ENCODE results near the gene METTL2B. TPM values are rescaled to one million over a fixed set of nuclear protein-coding genes. Genes with fewer than 3 reads are reported as not detected.
"Not testable (repeated sequence)": the region's sequence is repeated elsewhere in the genome, so short reads cannot be mapped to it uniquely, and the experiment has no call there.

Gene METTL2B
- total and polyA plus RNA-seq, 2 donors (not counting 3 experiments of a cell fraction or from before 2014, with no cell fraction given), result 15.9 to 30.0 TPM

- intact Hi-C loops (cut with micrococcal nuclease); H3K4me3 ChIP-seq (replicated peaks in 1 of 3; ENCODE audit: insufficient read depth in 1 of 3, low read depth in 1 of 3, low read length in 3 of 3); H3K4me2 ChIP-seq (ENCODE audit: insufficient read depth, low read length); H3K9me3 ChIP-seq (replicated peaks; ENCODE audit: control insufficient read depth, insufficient read depth, low read length); FAIRE-seq; CTCF ChIA-PET; BruUV-seq (replicated peaks); H3K27ac ChIP-seq (ENCODE audit: insufficient read depth, low read depth, low read length); H3K79me2 ChIP-seq (ENCODE audit: control insufficient read depth, insufficient read depth, low read length); H3K4me1 ChIP-seq (ENCODE audit: control insufficient read depth, extremely low read depth, insufficient read depth, low read length); POLR2A ChIA-PET; H3K9me1 ChIP-seq (replicated peaks; ENCODE audit: control insufficient read depth, extremely low read depth, insufficient read depth, low read length); H3K27me3 ChIP-seq (ENCODE audit: control insufficient read depth in 2 of 2, insufficient read depth in 2 of 2, low read length in 2 of 2); dilution Hi-C loops (cut with MboI; ENCODE audit: extremely low pct_ligation_motif_present, low sequenced_read_pairs); H3K36me3 ChIP-seq (ENCODE audit: control insufficient read depth in 2 of 2, extremely low read depth in 1 of 2, insufficient read depth in 2 of 2, low read length in 2 of 2); DNase-seq (ENCODE audit: low read depth, low spot score); H4K20me1 ChIP-seq (replicated peaks; ENCODE audit: control insufficient read depth, extremely low read depth, insufficient read depth, low read length); H2AFZ ChIP-seq (ENCODE audit: low read depth, low read length); H3K9ac ChIP-seq (replicated peaks; ENCODE audit: extremely low read depth, insufficient read depth, low read length): not testable (repeated sequence)
These were observed 30.9 kb downstream of the METTL2B start for GRCh38 chr7:128507321-128507993.

- H3K4me2 ChIP-seq (ENCODE audit: insufficient read depth, low read length); CTCF ChIA-PET; H3K79me2 ChIP-seq (ENCODE audit: control insufficient read depth, insufficient read depth, low read length); H3K4me1 ChIP-seq (ENCODE audit: control insufficient read depth, extremely low read depth, insufficient read depth, low read length); DNase-seq (ENCODE audit: low read depth, low spot score); dilution Hi-C loops (cut with MboI; ENCODE audit: extremely low pct_ligation_motif_present, low sequenced_read_pairs); H3K9ac ChIP-seq (replicated peaks; ENCODE audit: extremely low read depth, insufficient read depth, low read length); H3K27me3 ChIP-seq (ENCODE audit: control insufficient read depth in 2 of 2, insufficient read depth in 2 of 2, low read length in 2 of 2); H3K36me3 ChIP-seq (ENCODE audit: control insufficient read depth in 2 of 2, extremely low read depth in 1 of 2, insufficient read depth in 2 of 2, low read length in 2 of 2); intact Hi-C loops (cut with micrococcal nuclease); H3K9me1 ChIP-seq (replicated peaks; ENCODE audit: control insufficient read depth, extremely low read depth, insufficient read depth, low read length); H3K4me3 ChIP-seq (replicated peaks in 1 of 3; ENCODE audit: insufficient read depth in 1 of 3, low read depth in 1 of 3, low read length in 3 of 3); H3K9me3 ChIP-seq (replicated peaks; ENCODE audit: control insufficient read depth, insufficient read depth, low read length); BruUV-seq (replicated peaks); H3K27ac ChIP-seq (ENCODE audit: insufficient read depth, low read depth, low read length); H4K20me1 ChIP-seq (replicated peaks; ENCODE audit: control insufficient read depth, extremely low read depth, insufficient read depth, low read length); POLR2A ChIA-PET; H2AFZ ChIP-seq (ENCODE audit: low read depth, low read length): not testable (repeated sequence)
- FAIRE-seq, result peak; percentile 35
These were observed 35.1 kb downstream of the METTL2B start for GRCh38 chr7:128511692-128512091.

GRCh38 chr7:128515232-128515631 is 38.7 kb downstream of the METTL2B start:
- H3K27me3 ChIP-seq (ENCODE audit: control insufficient read depth in 2 of 2, insufficient read depth in 2 of 2, low read length in 2 of 2); FAIRE-seq; H3K27ac ChIP-seq (ENCODE audit: insufficient read depth, low read depth, low read length); H3K79me2 ChIP-seq (ENCODE audit: control insufficient read depth, insufficient read depth, low read length); BruUV-seq (replicated peaks); POLR2A ChIA-PET; DNase-seq (ENCODE audit: low read depth, low spot score); H3K9me1 ChIP-seq (replicated peaks; ENCODE audit: control insufficient read depth, extremely low read depth, insufficient read depth, low read length); CTCF ChIA-PET; H3K36me3 ChIP-seq (ENCODE audit: control insufficient read depth in 2 of 2, extremely low read depth in 1 of 2, insufficient read depth in 2 of 2, low read length in 2 of 2); H3K4me1 ChIP-seq (ENCODE audit: control insufficient read depth, extremely low read depth, insufficient read depth, low read length); H2AFZ ChIP-seq (ENCODE audit: low read depth, low read length); intact Hi-C loops (cut with micrococcal nuclease); H4K20me1 ChIP-seq (replicated peaks; ENCODE audit: control insufficient read depth, extremely low read depth, insufficient read depth, low read length); dilution Hi-C loops (cut with MboI; ENCODE audit: extremely low pct_ligation_motif_present, low sequenced_read_pairs); H3K9ac ChIP-seq (replicated peaks; ENCODE audit: extremely low read depth, insufficient read depth, low read length); H3K4me3 ChIP-seq (replicated peaks in 1 of 3; ENCODE audit: insufficient read depth in 1 of 3, low read depth in 1 of 3, low read length in 3 of 3); H3K4me2 ChIP-seq (ENCODE audit: insufficient read depth, low read length); H3K9me3 ChIP-seq (replicated peaks; ENCODE audit: control insufficient read depth, insufficient read depth, low read length): not testable (repeated sequence)

- BruUV-seq (replicated peaks), result not testable (repeated sequence)
These were observed 40.5 kb downstream of the METTL2B start for GRCh38 chr7:128517023-128517422.

More at GRCh38 chr7:128517023-128517422, 40.5 kb downstream of the METTL2B start:
- H3K36me3 ChIP-seq (ENCODE audit: control insufficient read depth in 2 of 2, extremely low read depth in 1 of 2, insufficient read depth in 2 of 2, low read length in 2 of 2); dilution Hi-C loops (cut with MboI; ENCODE audit: extremely low pct_ligation_motif_present, low sequenced_read_pairs); CTCF ChIA-PET; H3K79me2 ChIP-seq (ENCODE audit: control insufficient read depth, insufficient read depth, low read length); H3K4me2 ChIP-seq (ENCODE audit: insufficient read depth, low read length); H3K4me3 ChIP-seq (replicated peaks in 1 of 3; ENCODE audit: insufficient read depth in 1 of 3, low read depth in 1 of 3, low read length in 3 of 3); H4K20me1 ChIP-seq (replicated peaks; ENCODE audit: control insufficient read depth, extremely low read depth, insufficient read depth, low read length); intact Hi-C loops (cut with micrococcal nuclease); H3K27ac ChIP-seq (ENCODE audit: insufficient read depth, low read depth, low read length); H3K4me1 ChIP-seq (ENCODE audit: control insufficient read depth, extremely low read depth, insufficient read depth, low read length); H3K9ac ChIP-seq (replicated peaks; ENCODE audit: extremely low read depth, insufficient read depth, low read length); H3K27me3 ChIP-seq (ENCODE audit: control insufficient read depth in 2 of 2, insufficient read depth in 2 of 2, low read length in 2 of 2); H3K9me3 ChIP-seq (replicated peaks; ENCODE audit: control insufficient read depth, insufficient read depth, low read length); H3K9me1 ChIP-seq (replicated peaks; ENCODE audit: control insufficient read depth, extremely low read depth, insufficient read depth, low read length); H2AFZ ChIP-seq (ENCODE audit: low read depth, low read length); FAIRE-seq; DNase-seq (ENCODE audit: low read depth, low spot score); POLR2A ChIA-PET: not testable (repeated sequence)
